HepG2 (cell line): ENCODE measurements around the gene GGT1. TPM values are rescaled to one million over a fixed set of nuclear protein-coding genes. Genes with fewer than 3 reads are reported as not detected.

Experiments
- ATAC-seq: fragments of 200-7000 bp; cut with Tn5 transposase; 3 replicates; pipeline ENCODE4 v1.9.1; 2020; ENCODE audit warnings: mild to moderate bottlenecking, moderate library complexity
- BruUV-seq: library from RNA; stranded (reverse); fragments of 400-500 nt; replicated peaks from 2 replicates; lab custom pipeline; 2021; lab: Mats Ljungman, UMichigan
- CTCF ChIA-PET: fragments of 300-600 bp; formaldehyde crosslinking; extraction: SDS; loops from one replicate; lab custom pipeline; 2021; ENCODE audit warnings: low total read pairs, inconsistent platforms, low intra/inter-chr PET ratio; lab: Yijun Ruan, JAX
- POLR2A ChIA-PET: fragments of 350-600 bp; sonication (Branson Sonifier 250); formaldehyde crosslinking; loops from one replicate; lab custom pipeline; 2020; ENCODE audit warnings: antibody characterized with exemption, inconsistent platforms; lab: Yijun Ruan, JAX
- DNase-seq: peaks from one replicate; pipeline ENCODE4 v3.0.0-alpha.2; 2015; ENCODE audit warnings: low spot score
- FAIRE-seq: peaks from 3 replicates; lab custom pipeline; 2011; peaks lifted over from hg19 to GRCh38; lab: Jason Lieb, UNC
- H2AFZ ChIP-seq: one replicate; pipeline ENCODE4 v1.6.1; 2011; ENCODE audit warnings: low read length, inconsistent platforms
- H3K27ac ChIP-seq: fragments of 300-600 bp; 3 replicates; pipeline ENCODE4 v1.8.0; 2011; ENCODE audit warnings: mixed run types, mild to moderate bottlenecking, mixed read lengths, low read length, inconsistent platforms; ENCODE audit not compliant: insufficient read depth; ENCODE audit errors: extremely low read length
- H3K27me3 ChIP-seq, 2 experiments: fragments of 200-600 bp in 1 of 2; 2 replicates in 1 of 2; 3 replicates in 1 of 2; pipeline versions ENCODE4 v1.6.0 to v1.8.0; 2011; ENCODE audit warnings: low read length in 2 of 2, mild to moderate bottlenecking in 2 of 2, moderate library complexity in 2 of 2, inconsistent platforms in 1 of 2; ENCODE audit not compliant: insufficient read depth in 2 of 2, control insufficient read depth in 1 of 2
- H3K36me3 ChIP-seq, 2 experiments: fragments of 200-600 bp in 1 of 2; replicated peaks in 1 of 2; 2 replicates in 1 of 2; 3 replicates in 1 of 2; pipeline versions ENCODE4 v1.5.1 to v1.8.0; 2011; ENCODE audit warnings: low read length in 2 of 2, inconsistent platforms in 1 of 2; ENCODE audit not compliant: insufficient read depth in 2 of 2, control insufficient read depth in 1 of 2
- H3K4me1 ChIP-seq: 2 replicates; pipeline ENCODE4 v1.5.1; 2012; ENCODE audit warnings: low read length, inconsistent platforms; ENCODE audit not compliant: insufficient read depth
- H3K4me2 ChIP-seq: 2 replicates; pipeline ENCODE4 v1.6.0; 2011; ENCODE audit warnings: low read depth, low read length, inconsistent platforms
- H3K4me3 ChIP-seq, 3 experiments: fragments of 200-600 bp in 1 of 3; sonication (generic), shearing (Covaris generic) in 1 of 3; replicated peaks in 1 of 3; 2 replicates each; pipeline ENCODE4 v1.5.1; 2011 to 2016; ENCODE audit warnings: low read length in 3 of 3, inconsistent platforms in 2 of 3, low read depth in 2 of 3, mild to moderate bottlenecking in 2 of 3, control low read depth in 1 of 3, mixed read lengths in 1 of 3; ENCODE audit not compliant: insufficient read depth in 1 of 3
- H3K79me2 ChIP-seq: one replicate; pipeline ENCODE4 v1.6.1; 2011; ENCODE audit warnings: low read length, inconsistent platforms; ENCODE audit not compliant: insufficient read depth
- H3K9ac ChIP-seq: 2 replicates; pipeline ENCODE4 v1.6.0; 2011; ENCODE audit warnings: mild to moderate bottlenecking, low read depth, low read length, inconsistent platforms; ENCODE audit not compliant: insufficient read depth
- H3K9me3 ChIP-seq: 2 replicates; pipeline ENCODE4 v1.5.1; 2012; ENCODE audit warnings: mild to moderate bottlenecking, low read length
- H4K20me1 ChIP-seq: 2 replicates; pipeline ENCODE4 v1.6.0; 2011; ENCODE audit warnings: inconsistent platforms, mild to moderate bottlenecking, low read length, moderate library complexity; ENCODE audit not compliant: insufficient read depth
- CEBPZ ChIP-seq: IDR thresholded peaks from 2 replicates; pipeline ENCODE4 v1.6.1; 2012; ENCODE audit warnings: low read length, improper control_type of control experiment
- EHMT2 ChIP-seq: fragments of 200-600 bp; sonication (generic); IDR thresholded peaks from 2 replicates; pipeline ENCODE4 v1.7.0; 2017; ENCODE audit warnings: antibody characterized with exemption, low read depth, low read length, borderline replicate concordance
- MAFG ChIP-seq: sonication (generic); formaldehyde crosslinking; IDR thresholded peaks from 2 replicates; pipeline ENCODE4 v1.5.1; 2020; ENCODE audit warnings: mild to moderate bottlenecking, missing genetic modification reagents
- PAF1 ChIP-seq: IDR thresholded peaks from 2 replicates; pipeline ENCODE4 v1.6.1; 2016; ENCODE audit warnings: missing genetic modification reagents, missing compliant biosample characterization
- POLR2A ChIP-seq, 2 experiments: IDR thresholded peaks; 2 replicates each; pipeline ENCODE4 v1.6.1; 2011; ENCODE audit warnings: low read depth in 2 of 2, low read length in 2 of 2, mild to moderate bottlenecking in 1 of 2, moderate library complexity in 1 of 2; ENCODE audit not compliant: insufficient read depth in 1 of 2
- ZKSCAN1 ChIP-seq: fragments of 150-350 bp; IDR thresholded peaks from 2 replicates; pipeline ENCODE4 v1.6.1; 2014; ENCODE audit warnings: low read length
- ZNF768 ChIP-seq: sonication (generic); formaldehyde crosslinking; IDR thresholded peaks from 2 replicates; pipeline ENCODE4 v1.4.0; 2020; ENCODE audit warnings: missing genetic modification reagents
- WGBS: methylation state at CpG from one replicate; pipeline ENCODE4 v1.1.6; 2017; ENCODE audit warnings: low lambda C conversion rate; 5-methylcytosine and 5-hydroxymethylcytosine counted together
- in situ Hi-C: cut with HindIII; loops from 2 replicates; pipeline ENCODE4 v1.10.0; 2017; ENCODE audit warnings: low pct_unique_long_range_greater_than_20kb; ENCODE audit not compliant: extremely low pct_ligation_motif_present
- intact Hi-C: fragments of 100-400 bp; cut with micrococcal nuclease; formaldehyde crosslinking; loops from one replicate; pipeline ENCODE4 v1.10.0; 2022; ENCODE audit not compliant: unreplicated experiment
- polyA plus RNA-seq, 8 experiments: library from polyadenylated mRNA; depleted of rRNA in 3 of 8; stranded (reverse) in 7 of 8; unstranded in 1 of 8; fragments of >200 nt; fragmentation: Illumina TruSeq in 4 of 8; extraction: Trizol in 4 of 8; gene quantifications; 2 replicates each; pipeline versions ENCODE4 v1.2.1 to v1.2.3, GENCODE V29; 2011 to 2016; ENCODE audit warnings: low read depth in 4 of 8, missing spikeins in 1 of 8, mixed read lengths in 1 of 8; ENCODE audit not compliant: insufficient read depth in 1 of 8
- total RNA-seq, 5 experiments: library from RNA; depleted of rRNA; stranded (reverse); fragments of >200 nt; fragmentation: Illumina TruSeq; extraction: Trizol; gene quantifications; 2 replicates each; pipeline ENCODE4 v1.2.3, GENCODE V29; 2016; ENCODE audit warnings: low read depth in 1 of 5

The GGT1 gene
- total and polyA plus RNA-seq, 2 of the 13 experiments (the other 11 are each of a cell fraction or from before 2014, with no cell fraction given): 29.9 to 103 TPM

- H3K27me3 ChIP-seq: no peaks in the 10 kb centered on the region; a peak in 1 of 5 replicates
- POLR2A ChIA-PET: interaction anchor here (1.1 to 2.8 kb wide), 4 partner anchors 11 to 39 kb away, joined by 5 to 17 read pairs (median 8); no protein-coding TSS in a partner anchor
- H3K36me3 ChIP-seq: peaks cover 8 to 19% of the 10 kb centered on the region in 2 experiments; a peak in 4 of 5 replicates
- H3K4me2 ChIP-seq: no peak overlapping the region; the same call in 1 of the 2 replicates
- H2AFZ ChIP-seq: no peak overlapping the region
- H4K20me1 ChIP-seq: no peaks in the 10 kb centered on the region
- BruUV-seq: no TSS peak
- peaks cover 10% of the 10 kb centered on the region for H3K79me2 ChIP-seq
- no peak overlapping the region for H3K9ac ChIP-seq
- 94% methylated on average over 6 of the region's 7 CpGs for WGBS
- FAIRE-seq (no peak), ATAC-seq (no peak), DNase-seq (no peak)
- peaks cover 79% of the 10 kb centered on the region for H3K4me1 ChIP-seq
- in situ Hi-C loops (loop anchor here (5.0 kb wide), 1 partner anchor 32 kb away; the partner anchor contains the start of genes GUCD1 and SNRPD3), intact Hi-C loops (no loop called here)
- no peaks in the 10 kb centered on the region for H3K9me3 ChIP-seq
- TF ChIP-seq PAF1 (CRISPR knock-in tag): 0 out of 2 replicates have a peak, but pooled peaks have one; percentile 19
- TF ChIP-seq ZKSCAN1: no peak
- TF ChIP-seq MAFG: no peak
- no peak for TF ChIP-seq CEBPZ
- peak; percentile 85 for TF ChIP-seq ZNF768
- TF ChIP-seq POLR2A (IDR thresholded peaks at IDR 0.05; ENCODE audit: insufficient read depth in 1 of 2, low read depth in 2 of 2, low read length in 2 of 2): peak in 1 of 2 experiments; percentile 25; a peak in 1 of 4 replicates
- no peak for TF ChIP-seq EHMT2
- H3K27ac ChIP-seq: no peak overlapping the region
- CTCF ChIA-PET: no interaction called here
- H3K4me3 ChIP-seq: no peak overlapping the region
These were observed 13.4 kb upstream of the GGT1 start for GRCh38 chr22:24589518-24590030.
